SJCRH30 (cell line): ENCODE results near the gene ZEB2. TPM values are rescaled to one million over a fixed set of nuclear protein-coding genes. Genes with fewer than 3 reads are reported as not detected.
A peak's percentile ranks its signal among the peaks of the same experiment; 100 is the strongest.

Source experiments
- DNase-seq, 2 experiments: peaks; one replicate each; pipeline ENCODE4 v3.0.0-alpha.2; 2015 to 2020
- H3K27ac ChIP-seq: fragments of 250-450 bp; sonication (Bioruptor Pico); 2 replicates; pipeline ENCODE4 v1.5.1; 2020; ENCODE audit warnings: mild to moderate bottlenecking, moderate library complexity
- H3K27me3 ChIP-seq: fragments of 250-450 bp; sonication (Bioruptor Pico); 2 replicates; pipeline ENCODE4 v1.5.1; 2020; ENCODE audit warnings: mild to moderate bottlenecking, moderate library complexity
- H3K36me3 ChIP-seq: fragments of 250-450 bp; sonication (Bioruptor Pico); 2 replicates; pipeline ENCODE4 v1.5.1; 2020; ENCODE audit warnings: mild to moderate bottlenecking, moderate library complexity
- H3K4me1 ChIP-seq: fragments of 250-450 bp; sonication (Bioruptor Pico); 2 replicates; pipeline ENCODE4 v1.5.1; 2020; ENCODE audit warnings: mild to moderate bottlenecking, moderate library complexity
- H3K4me3 ChIP-seq: fragments of 250-450 bp; sonication (Bioruptor Pico); 2 replicates; pipeline ENCODE4 v1.5.1; 2020; ENCODE audit warnings: mild to moderate bottlenecking, moderate library complexity
- H3K9me3 ChIP-seq: fragments of 250-450 bp; sonication (Bioruptor Pico); replicated peaks from 2 replicates; pipeline ENCODE4 v1.5.1; 2020; ENCODE audit warnings: mild to moderate bottlenecking, moderate library complexity
- total RNA-seq: library from RNA; depleted of rRNA; stranded (reverse); fragments of >200 nt; shearing (Covaris generic); gene quantifications from 2 replicates; pipeline ENCODE4 v1.2.3, GENCODE V29; 2014

Gene ZEB2
- total RNA-seq, 1 experiment from 2014 or later, result 69.1 TPM

DNA sequence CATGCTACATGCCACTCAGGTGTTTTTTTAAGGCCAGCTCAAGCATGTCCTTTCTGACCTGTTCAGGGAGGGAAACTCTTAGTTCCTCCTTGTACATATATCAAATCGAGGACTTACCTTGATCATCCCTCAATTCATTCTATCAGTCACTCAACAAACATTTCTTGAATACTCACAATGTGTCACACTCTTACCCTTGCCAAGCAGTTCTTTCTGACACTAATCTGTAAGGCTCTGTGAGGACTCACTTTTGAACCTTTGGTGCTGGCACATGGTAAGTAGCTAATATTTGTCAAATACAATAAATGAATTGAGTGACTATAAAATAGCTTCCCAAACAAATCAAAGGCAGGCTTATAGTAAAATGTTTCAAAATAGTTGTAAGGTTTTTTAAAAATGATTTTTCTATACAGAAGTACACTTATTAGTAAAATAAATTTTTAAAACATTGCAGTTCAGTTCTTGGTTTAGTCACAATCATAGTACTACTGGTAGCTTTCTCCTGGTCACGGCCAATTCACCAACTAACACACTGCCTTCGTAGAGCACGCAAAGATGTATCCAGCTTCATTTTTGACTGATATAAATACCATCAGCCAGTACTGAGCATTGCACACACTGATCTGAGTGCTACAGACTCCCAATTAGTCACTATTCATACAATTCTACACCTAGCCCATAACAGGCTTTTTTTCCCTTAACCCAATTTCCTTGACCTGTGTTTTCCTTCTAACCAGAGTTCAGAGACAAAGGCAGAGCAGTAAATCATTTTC is 50.9 kb downstream of the ZEB2 start:
- H3K36me3 ChIP-seq, result peaks cover 5% of the 10 kb centered on the region
- no peak overlapping the region for H3K4me3 ChIP-seq
- no peaks in the 10 kb centered on the region for H3K4me1 ChIP-seq
- DNase-seq, result no peak
- H3K9me3 ChIP-seq, result no peaks in the 10 kb centered on the region
- no peak overlapping the region for H3K27ac ChIP-seq
- H3K27me3 ChIP-seq, result no peaks in the 10 kb centered on the region

GRCh38 chr2:144467502-144468137 is 52.3 kb downstream of the ZEB2 start:
- H3K4me1 ChIP-seq, result no peaks in the 10 kb centered on the region
- no peak overlapping the region for H3K4me3 ChIP-seq
- peaks cover 9% of the 10 kb centered on the region for H3K36me3 ChIP-seq
- no peak for DNase-seq
- H3K27me3 ChIP-seq, result no peaks in the 10 kb centered on the region
- no peak overlapping the region for H3K27ac ChIP-seq
- no peaks in the 10 kb centered on the region for H3K9me3 ChIP-seq

DNA sequence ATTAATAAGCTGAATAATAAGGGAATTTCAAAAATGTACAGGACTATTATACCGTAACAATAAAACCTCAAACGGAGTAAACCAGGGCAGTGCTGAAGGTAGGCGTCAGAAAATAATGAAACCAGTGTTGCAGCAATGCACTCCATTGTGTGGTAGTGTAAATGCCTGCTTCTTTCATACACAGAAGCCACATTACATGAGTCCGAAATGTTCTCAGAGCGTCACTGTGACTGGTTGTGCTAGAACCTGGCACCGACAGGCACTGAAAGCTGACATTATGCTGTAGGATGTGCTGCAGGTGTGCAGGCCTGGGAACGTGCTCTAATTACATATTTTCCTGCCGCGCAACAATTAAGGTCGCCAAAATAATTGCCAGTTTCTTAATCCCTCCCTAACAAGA is 53.3 kb downstream of the ZEB2 start:
- Histone ChIP-seq H3K27ac (no peak overlapping the region), H3K36me3 (peaks cover 9% of the 10 kb centered on the region), H3K4me1 (no peaks in the 10 kb centered on the region), H3K9me3 (no peaks in the 10 kb centered on the region), H3K27me3 (no peaks in the 10 kb centered on the region), H3K4me3 (no peak overlapping the region)
- DNase-seq, result no peak

- H3K27ac ChIP-seq, result no peak overlapping the region
- no peaks in the 10 kb centered on the region for H3K27me3 ChIP-seq
- no peak for DNase-seq
- peaks cover 9% of the 10 kb centered on the region for H3K36me3 ChIP-seq
- H3K4me1 ChIP-seq, result no peaks in the 10 kb centered on the region; the same call in 1 of the 2 replicates
- no peaks in the 10 kb centered on the region for H3K9me3 ChIP-seq
- no peak overlapping the region for H3K4me3 ChIP-seq
These were observed 54.2 kb downstream of the ZEB2 start for GRCh38 chr2:144465749-144466148.

- Histone ChIP-seq H3K4me1 (peaks cover 10% of the 10 kb centered on the region; the same call in 1 of the 2 replicates), H3K4me3 (no peak overlapping the region), H3K27ac (no peak overlapping the region), H3K27me3 (no peaks in the 10 kb centered on the region), H3K36me3 (peaks cover 9% of the 10 kb centered on the region), H3K9me3 (no peaks in the 10 kb centered on the region)
- no peak for DNase-seq
These were observed 55.2 kb downstream of the ZEB2 start for GRCh38 chr2:144464730-144465129.

GRCh38 chr2:144463266-144463665 is 56.7 kb downstream of the ZEB2 start:
- DNase-seq, result no peak
- Histone ChIP-seq H3K9me3 (no peaks in the 10 kb centered on the region), H3K4me3 (no peak overlapping the region), H3K27me3 (no peaks in the 10 kb centered on the region), H3K27ac (no peak overlapping the region), H3K4me1 (peaks cover 11% of the 10 kb centered on the region; the same call in 1 of the 2 replicates), H3K36me3 (peaks cover 9% of the 10 kb centered on the region)

DNA sequence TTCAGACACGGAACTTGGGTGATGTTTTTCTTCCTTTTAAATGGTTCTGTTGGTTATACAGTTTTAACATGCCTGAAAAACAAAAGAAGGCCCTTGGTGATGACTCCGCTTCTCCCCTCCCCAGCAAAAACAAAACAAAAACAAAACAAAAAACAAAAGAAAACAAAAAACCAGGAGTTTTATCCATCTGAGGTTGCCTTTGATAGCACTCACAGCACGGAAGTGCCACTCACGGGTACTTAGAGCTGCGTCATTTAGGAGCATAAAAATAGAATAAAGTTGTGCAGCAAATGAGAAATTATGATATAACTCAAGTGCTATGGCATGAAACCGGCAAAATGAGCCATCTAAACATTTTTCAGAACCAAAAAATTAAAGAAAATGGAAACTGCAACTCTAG is 57.7 kb downstream of the ZEB2 start:
- H3K36me3 ChIP-seq, result peaks cover 13% of the 10 kb centered on the region
- H3K9me3 ChIP-seq, result no peaks in the 10 kb centered on the region
- H3K4me1 ChIP-seq, result peaks cover 11% of the 10 kb centered on the region; the same call in 1 of the 2 replicates
- H3K4me3 ChIP-seq, result no peak overlapping the region
- no peak overlapping the region for H3K27ac ChIP-seq
- H3K27me3 ChIP-seq, result no peaks in the 10 kb centered on the region
- no peak for DNase-seq

DNA sequence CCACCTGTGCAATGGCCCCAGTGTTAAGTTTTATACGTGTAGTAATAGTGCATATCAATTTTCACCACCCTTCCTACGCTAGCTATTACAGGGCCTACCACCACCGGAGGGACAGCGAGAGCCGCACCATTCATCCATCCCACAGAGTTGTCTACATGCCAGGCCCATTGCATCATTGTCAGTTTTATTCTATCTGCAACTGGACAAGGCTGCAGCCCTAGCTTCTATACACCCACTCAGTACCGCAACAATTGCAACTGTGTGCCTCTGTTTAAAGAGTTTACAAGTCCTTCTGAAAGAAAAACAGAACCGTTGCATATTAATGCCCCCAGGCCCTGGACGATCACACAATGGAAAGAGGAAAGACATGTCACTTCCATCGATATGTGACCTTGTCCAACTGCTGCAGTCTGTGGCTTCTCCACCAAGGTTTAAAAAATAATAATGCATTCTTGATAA is 58.6 kb downstream of the ZEB2 start:
- H3K27ac ChIP-seq, result no peak overlapping the region
- H3K4me1 ChIP-seq, result peaks cover 11% of the 10 kb centered on the region; the same call in 1 of the 2 replicates
- H3K27me3 ChIP-seq, result no peaks in the 10 kb centered on the region
- DNase-seq, result no peak
- H3K4me3 ChIP-seq, result no peak overlapping the region
- H3K36me3 ChIP-seq, result peaks cover 13% of the 10 kb centered on the region
- H3K9me3 ChIP-seq, result no peaks in the 10 kb centered on the region

DNA sequence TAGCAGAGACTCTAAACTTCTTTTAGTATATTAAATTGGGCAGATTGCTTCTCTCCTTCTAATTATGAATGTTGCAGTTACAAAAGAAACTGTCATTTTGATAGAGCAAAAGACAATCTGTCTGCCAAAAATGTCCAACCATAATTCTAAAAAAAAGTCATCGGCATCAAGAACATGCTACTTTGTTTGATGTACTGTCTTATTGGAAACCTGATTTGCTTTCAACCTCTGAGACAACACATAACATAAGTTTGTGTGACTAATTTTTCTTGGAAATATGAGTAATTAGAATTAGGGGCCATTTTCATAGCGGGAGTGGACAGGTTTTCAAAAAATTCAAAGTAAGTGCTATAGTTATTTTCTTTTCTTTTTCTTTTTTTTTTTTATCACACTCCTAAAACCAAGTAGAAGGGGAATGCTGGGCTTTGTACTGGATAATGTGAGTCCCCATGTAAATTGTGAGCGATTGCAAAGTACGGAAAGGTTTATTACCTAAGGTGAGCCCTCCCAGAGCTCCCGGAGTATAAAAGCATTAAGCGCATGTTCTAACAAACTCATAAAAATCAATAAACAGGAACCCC is 59.1 kb downstream of the ZEB2 start:
- no peak overlapping the region for H3K27ac ChIP-seq
- H3K27me3 ChIP-seq, result no peaks in the 10 kb centered on the region
- no peak for DNase-seq
- H3K4me3 ChIP-seq, result no peak overlapping the region
- peaks cover 13% of the 10 kb centered on the region for H3K36me3 ChIP-seq
- peaks cover 11% of the 10 kb centered on the region; the same call in 1 of the 2 replicates for H3K4me1 ChIP-seq
- no peaks in the 10 kb centered on the region for H3K9me3 ChIP-seq

DNA sequence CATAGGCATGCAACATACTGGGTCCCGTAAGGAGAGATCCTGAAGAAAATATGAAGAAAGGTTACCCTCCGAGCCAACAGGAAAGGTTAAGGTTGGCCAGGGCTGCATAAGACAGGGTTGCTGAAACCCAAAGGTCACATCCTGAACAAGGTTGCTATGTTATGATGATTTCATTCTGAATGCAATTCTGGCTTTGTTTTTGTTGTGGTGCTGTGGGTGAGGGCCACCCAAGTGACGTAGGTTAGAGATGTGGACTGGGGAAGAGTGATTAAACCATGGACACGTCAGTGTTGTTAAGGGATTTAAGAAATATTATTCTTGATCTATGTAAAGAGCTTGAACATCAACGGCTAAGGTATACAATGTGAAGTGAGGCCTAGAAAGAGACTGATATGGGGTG is 60.0 kb downstream of the ZEB2 start:
- Histone ChIP-seq H3K27ac (no peak overlapping the region), H3K4me1 (peaks cover 11% of the 10 kb centered on the region; the same call in 1 of the 2 replicates), H3K4me3 (no peak overlapping the region), H3K9me3 (no peaks in the 10 kb centered on the region), H3K27me3 (no peaks in the 10 kb centered on the region), H3K36me3 (peaks cover 13% of the 10 kb centered on the region)
- peak in 1 of 2 experiments; percentile 29 for DNase-seq

DNA sequence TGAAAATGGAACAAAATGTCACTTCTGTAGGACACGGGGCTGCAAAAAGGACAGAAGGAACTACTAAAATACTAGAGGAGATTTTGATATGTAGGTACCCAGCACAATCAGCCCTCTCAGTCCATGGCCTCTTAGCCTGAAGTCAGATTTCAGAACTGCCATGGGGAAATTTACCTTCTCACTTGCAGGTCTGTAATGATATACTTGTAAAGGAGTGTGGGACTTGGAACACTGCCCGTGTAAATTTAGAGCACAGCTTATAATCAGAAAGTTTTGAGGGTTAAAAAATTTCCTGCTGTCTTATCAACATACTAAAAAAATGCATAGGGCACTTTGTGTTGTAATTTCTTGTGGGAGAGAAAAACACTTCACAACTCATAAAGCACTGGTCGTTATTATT is 60.6 kb downstream of the ZEB2 start:
- Histone ChIP-seq H3K4me1 (peaks cover 11% of the 10 kb centered on the region; the same call in 1 of the 2 replicates), H3K4me3 (no peak overlapping the region), H3K36me3 (peaks cover 10% of the 10 kb centered on the region), H3K27ac (no peak overlapping the region), H3K27me3 (no peaks in the 10 kb centered on the region), H3K9me3 (no peaks in the 10 kb centered on the region)
- no peak for DNase-seq

DNA sequence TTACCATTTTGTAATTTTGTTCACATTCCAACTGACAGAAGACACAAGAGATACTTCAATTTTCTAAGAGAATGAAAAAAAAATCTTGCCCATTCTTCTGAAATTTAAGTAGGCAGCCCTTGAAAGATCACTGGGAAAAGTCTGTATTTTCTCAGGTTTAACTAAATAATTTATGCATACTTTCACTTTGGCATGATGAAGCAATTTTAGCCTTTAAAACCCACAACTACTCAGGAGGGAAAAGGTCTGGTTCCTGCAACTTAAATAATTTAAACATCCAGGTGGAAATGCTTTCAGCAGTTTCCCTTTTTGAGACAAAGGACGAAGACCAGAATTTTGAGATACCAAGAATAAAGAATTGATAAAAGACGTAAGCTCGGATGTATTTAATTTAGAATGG is 61.4 kb downstream of the ZEB2 start:
- Histone ChIP-seq H3K27me3 (no peaks in the 10 kb centered on the region), H3K4me1 (peaks cover 11% of the 10 kb centered on the region; the same call in 1 of the 2 replicates), H3K4me3 (no peak overlapping the region), H3K27ac (no peak overlapping the region), H3K36me3 (peaks cover 4% of the 10 kb centered on the region; the same call in 1 of the 2 replicates), H3K9me3 (no peaks in the 10 kb centered on the region)
- no peak for DNase-seq

GRCh38 chr2:144456680-144457079 is 63.2 kb downstream of the ZEB2 start:
- H3K27ac ChIP-seq, result no peak overlapping the region
- H3K9me3 ChIP-seq, result no peaks in the 10 kb centered on the region
- DNase-seq, result no peak
- H3K4me3 ChIP-seq, result no peak overlapping the region
- peaks cover 29% of the 10 kb centered on the region for H3K4me1 ChIP-seq
- no peaks in the 10 kb centered on the region for H3K27me3 ChIP-seq
- peaks cover 9% of the 10 kb centered on the region; the same call in 1 of the 2 replicates for H3K36me3 ChIP-seq

- Histone ChIP-seq H3K27ac (no peak overlapping the region), H3K4me1 (peaks cover 31% of the 10 kb centered on the region), H3K9me3 (no peaks in the 10 kb centered on the region), H3K27me3 (no peaks in the 10 kb centered on the region), H3K36me3 (peaks cover 13% of the 10 kb centered on the region; the same call in 1 of the 2 replicates), H3K4me3 (no peak overlapping the region)
- DNase-seq, result no peak
These were observed 63.9 kb downstream of the ZEB2 start for GRCh38 chr2:144455987-144456386.
